CD4-positive, alpha-beta T cell treated with Interleukin-17A for 4 hours (primary cell): ENCODE measurements around the gene EPB41.
"Not testable (repeated sequence)": the region's sequence is repeated elsewhere in the genome, so short reads cannot be mapped to it uniquely, and the experiment has no call there.

ENCODE experiments used
- DNase-seq: peaks from one replicate; pipeline ENCODE4 v3.0.0-alpha.2; 2020; ENCODE audit warnings: mixed read lengths

The EPB41 gene

DNA sequence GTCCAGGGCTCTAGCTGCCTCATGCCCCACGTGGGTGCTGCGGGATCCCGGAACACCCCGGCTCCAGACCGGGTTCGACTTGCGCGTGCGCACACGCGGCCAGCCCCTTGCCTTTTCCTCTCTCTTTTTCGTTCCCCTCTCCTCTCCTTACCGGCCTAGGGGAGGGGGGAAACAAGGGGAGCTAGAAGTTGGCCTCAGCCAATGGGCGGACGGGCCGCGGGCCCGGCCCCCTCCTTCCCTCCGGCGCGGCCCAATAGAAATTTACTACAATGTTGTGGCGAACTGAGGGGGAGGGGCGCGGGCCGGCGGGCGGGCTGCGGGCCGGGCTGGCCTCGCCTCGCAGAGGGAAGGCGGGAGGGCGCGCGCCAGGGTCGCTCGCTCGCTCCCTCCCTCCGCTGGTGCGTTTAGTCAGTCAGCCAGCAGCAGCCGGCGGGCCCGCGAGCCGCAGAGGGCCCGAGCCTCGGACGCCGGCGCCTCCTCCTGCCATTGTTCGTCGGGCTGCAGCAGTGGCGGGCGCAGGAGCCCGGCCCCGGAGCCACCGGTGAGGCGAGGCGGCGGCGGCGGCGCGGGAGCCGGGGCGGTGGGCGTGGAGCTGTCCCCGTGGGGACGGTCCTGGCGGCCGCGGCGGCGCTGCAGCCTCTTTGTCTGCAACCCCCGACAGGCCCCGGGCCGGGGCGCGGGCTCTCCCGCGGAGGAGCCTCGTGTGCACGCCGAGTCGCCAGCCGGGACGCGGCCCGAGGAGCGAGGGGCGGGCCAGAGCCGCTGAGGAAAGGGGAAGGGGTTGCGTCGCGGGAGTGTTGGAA is at the start of gene EPB41:
TSS of gene EPB41 (plus strand) at position 342 of the 803 bp plus-strand sequence. CDS start 72,869 bp downstream, outside the sequence.
- peak; percentile 98 for DNase-seq

GRCh38 chr1:28864695-28865094 is 49.7 kb upstream of the EPB41 start:
- DNase-seq, result no peak

GRCh38 chr1:28865997-28866650 is 48.2 kb upstream of the EPB41 start:
- no peak for DNase-seq

- DNase-seq, result no peak
These were observed 46.5 kb upstream of the EPB41 start for GRCh38 chr1:28867850-28868249.

DNA sequence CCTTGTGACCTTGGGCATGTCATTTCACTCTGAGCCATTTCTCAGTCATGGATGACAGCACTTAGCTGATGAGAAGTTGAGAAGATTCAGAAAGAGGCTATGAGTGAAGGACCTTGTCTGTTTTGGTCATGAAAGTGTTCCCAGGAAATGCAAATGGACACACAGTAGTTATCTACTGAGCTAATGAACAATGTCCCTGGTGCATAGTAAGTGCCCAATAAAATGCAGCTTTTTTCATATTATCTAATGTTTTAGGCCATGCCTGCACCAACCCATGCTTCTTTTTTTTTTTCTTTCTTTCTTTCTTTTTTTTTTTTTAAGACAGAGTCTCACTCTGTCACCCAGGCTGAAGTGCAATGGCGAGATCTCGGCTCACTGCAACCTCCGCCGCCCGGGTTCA is 44.4 kb upstream of the EPB41 start:
- no peak for DNase-seq

DNA sequence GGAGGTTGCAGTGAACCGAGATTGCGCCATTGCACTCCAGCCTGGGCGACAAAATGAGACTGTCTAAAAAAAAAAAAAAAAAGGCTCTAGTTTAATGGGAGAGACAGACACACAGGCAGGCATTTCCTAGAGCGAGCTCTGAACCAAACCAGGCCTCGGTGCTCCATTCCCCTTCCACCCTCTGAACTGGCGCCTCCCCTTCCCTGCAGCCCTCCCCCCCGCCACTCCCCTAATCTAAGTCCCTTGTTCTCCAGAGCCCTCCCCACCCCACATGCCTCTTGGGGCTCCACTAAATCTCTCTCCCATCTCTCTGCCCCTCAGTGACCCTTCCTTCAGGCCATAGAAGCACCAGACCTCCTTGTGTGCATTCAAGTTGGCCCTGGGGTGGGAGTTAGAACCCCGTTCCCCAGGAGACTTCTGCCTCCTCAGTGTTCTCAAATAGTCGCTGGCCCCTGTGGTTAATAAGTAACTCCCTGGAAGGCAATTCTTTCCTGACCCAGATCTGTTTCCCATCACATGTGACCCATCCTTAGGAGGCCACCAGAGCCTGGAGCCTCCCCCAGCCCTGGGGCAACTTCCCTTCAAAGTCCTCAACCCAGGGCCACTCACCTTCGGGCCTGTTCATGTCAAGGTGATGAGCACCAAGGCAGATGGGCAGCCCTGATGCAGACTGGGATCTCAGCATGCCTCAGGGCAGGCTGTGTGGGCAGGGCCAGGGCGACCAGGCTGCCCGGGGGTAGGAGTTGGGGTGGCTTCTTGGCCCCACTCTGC is 42.6 kb upstream of the EPB41 start:
- DNase-seq, result no peak

DNA sequence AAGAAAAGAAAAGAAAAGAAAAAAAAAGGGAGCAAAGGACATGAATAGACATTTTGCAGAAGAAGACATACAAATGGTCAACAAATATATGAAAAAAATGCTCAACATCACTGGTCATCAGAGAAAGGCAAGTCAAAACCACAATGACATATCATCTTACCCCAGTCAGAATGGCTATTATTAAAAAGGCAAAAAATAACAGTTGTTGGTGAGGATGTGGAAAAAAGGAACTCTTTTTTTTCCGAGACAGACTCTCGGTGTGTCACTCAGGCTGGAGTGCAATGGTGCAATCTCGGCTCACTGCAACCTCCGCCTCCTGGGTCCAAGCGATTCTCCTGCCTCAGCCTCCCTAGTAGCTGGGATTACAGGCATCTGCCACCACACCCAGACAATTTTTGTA is 39.2 kb upstream of the EPB41 start:
- not testable (repeated sequence) for DNase-seq

- peak; percentile 86 for DNase-seq
These were observed 37.1 kb upstream of the EPB41 start for GRCh38 chr1:28877132-28877781.

DNA sequence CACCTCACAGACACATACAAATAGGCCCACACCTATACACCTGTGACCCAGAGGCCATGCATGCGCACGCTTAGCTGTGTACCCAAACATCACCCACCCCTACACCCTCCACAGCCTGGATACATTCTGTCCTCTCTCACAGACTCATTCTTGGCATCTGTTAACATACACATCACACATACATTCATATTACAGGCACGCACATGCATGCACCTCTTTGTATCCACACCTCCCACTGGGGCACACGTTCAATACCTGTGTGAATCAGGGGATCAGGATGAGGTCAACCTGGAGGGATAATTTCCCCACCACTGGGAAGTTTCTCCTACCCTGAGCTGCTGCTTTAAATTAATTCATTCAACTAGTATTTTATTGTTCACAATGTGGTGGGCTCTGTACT is 35.6 kb upstream of the EPB41 start:
- no peak for DNase-seq

DNA sequence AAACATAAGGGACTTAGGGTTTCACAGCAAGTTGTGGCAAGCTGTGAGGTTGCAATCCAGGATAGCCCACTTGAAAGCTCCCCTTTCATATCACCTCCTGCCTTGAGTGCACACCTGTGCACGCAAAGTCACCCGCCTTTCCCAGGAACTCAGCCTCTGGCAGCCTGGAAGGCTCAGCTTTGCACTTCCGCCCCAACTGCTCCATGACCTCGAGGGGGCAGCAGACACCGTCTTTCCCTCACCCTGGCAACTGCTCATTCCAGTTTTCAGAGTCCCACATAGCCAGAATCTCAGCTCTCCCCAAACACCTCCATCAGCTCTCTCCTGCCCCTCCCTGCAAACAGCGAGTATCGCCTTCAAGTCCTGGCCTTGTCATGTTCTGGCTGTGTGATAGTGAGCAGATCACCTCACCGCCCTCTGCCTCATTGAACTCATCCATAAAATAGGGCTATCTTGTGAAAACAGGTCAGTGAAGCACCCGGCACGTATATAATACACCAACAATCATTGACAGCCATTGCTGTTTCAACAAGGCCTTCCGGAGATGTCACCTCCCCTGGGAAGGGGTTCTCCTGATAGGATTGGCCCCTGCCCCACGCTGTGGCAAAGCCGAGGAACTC is 32.2 kb upstream of the EPB41 start:
- DNase-seq, result peak; percentile 86

GRCh38 chr1:28883242-28883616 is 31.1 kb upstream of the EPB41 start:
- no peak for DNase-seq

DNA sequence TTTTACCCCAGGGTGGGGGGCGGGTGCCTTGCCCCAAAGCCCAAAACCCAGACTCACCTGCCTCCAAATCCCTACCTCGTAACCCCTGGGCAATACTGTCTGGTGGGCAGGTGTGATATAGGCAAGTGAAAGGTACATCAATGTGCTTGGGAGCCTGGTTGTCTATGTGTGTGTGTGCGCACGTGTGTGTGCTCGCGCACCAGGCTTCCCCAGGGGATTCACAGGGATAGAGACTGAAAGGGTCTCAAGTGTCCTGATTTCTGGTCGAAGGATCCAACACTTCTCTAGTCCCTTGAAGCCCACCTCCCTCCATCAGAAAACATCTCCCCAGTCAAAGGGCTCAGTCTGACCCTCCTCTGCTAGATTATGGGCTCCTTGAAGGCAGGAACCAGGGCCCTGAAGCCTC is 28.9 kb upstream of the EPB41 start:
- DNase-seq, result peak; percentile 7

DNA sequence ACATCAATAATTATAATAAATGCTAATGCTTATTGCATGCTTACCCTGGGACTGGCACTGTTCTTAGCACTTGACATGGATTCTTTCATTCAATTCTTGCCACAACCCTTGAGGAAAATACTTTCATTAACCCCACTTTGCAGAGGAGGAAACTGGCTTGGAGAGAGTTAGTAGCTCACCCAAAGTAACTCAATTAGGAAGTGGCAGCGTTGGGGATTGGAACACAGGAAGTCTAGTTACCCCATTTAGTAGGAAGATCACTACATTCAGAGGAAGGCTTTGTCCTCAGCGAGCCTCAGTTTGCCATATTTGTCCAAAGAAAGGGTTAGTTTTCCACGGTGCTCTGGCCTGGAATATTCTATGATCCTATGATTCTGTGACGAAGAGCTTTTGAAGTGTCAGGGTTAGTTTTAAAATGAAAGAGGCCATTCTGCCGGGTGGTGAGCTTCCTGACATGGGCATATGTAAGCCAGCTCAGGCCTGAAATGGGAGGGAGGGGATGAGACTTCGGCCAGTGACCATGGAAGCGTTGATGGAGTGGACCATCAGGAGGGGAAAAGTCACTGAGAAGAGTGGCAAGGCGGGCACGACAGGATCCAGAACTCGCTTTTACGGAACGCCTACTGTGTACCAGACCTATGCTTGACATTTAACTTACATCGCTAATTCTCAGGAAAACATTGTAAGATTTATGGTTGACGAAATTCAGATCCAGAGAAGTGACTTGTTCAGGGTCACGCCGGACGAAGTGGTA is 28.2 kb upstream of the EPB41 start:
- DNase-seq, result no peak

DNA sequence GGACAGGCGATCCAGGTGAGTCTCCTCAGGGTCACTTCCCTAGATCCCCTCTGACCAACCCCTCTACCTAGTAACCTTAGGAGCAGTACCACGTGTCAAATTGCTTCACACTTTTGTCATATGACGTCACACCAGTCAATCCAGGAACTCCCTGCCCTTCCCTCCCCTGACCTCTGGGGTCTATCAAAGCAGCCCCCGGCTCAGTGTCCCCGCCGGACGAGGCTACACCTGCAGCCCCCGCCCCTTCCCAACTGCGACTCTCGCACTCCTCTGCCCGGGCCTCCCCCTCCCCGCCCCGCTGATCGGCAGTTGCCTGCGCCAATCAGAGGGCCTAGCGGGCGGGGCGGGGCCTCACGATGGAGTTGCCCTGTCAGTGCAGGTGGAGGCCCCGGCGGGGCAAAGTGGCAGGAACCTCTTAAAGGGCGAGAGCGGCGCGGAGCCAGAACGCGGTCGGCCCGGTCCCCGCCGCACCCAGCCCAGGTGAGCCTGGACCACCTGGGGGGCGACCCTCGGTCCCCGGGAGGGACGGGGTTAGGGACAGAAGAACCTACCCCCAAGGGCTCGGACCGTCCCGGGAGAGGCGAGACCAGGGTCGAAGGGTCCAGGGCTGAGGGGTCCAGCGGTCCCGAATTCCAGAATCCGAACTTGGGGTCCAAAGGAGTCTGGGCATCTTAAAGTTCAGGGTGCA is 27.5 kb upstream of the EPB41 start:
- peak; percentile 93 for DNase-seq

DNA sequence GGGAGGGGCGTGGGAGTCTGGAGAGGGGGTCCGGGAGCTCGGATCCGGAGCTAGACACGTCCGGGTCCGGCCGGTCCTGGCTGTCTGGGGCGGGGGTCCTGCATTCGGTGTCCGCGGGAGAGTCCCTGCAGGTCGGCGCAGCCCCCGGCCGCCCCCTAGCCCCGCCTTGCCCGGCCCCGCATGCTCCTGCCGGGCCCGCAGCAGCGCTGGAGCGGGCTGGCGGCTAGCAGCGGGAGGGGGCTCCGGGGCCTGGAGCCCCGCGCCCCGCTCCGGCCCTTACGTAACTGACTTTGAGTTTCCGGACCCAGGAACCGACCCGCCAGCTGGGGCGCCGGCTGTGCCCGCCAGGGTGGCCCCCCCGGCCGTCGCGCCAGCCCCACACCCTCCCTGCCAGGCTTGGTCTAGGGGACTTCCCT is 26.9 kb upstream of the EPB41 start:
- peak; percentile 71 for DNase-seq

- peak; percentile 11 for DNase-seq
These were observed 26.3 kb upstream of the EPB41 start for GRCh38 chr1:28887835-28888682.

- no peak for DNase-seq
These were observed 25.5 kb upstream of the EPB41 start for GRCh38 chr1:28888915-28889314.

DNA sequence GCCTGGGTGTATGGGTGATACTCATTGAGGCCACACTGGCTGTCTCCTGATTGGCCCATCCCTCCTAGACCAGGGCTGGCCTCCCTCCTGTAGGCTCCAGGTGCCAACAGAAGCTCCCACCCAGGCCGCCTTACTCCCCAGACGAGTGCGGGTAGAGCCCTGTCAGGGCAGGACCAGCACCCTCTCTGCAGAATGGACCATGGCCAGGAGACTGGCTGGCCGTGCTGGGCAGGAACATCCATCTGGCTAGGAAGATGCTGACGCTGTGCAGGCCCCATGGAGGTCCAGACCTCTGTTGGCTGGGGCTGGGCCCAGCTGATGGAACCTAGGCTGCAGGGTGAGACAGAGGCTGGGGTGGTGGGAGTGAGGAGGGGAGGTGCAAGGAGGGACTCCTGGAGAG is 25.0 kb upstream of the EPB41 start:
- DNase-seq, result no peak

- no peak for DNase-seq
These were observed 23.9 kb upstream of the EPB41 start for GRCh38 chr1:28890435-28890834.

DNA sequence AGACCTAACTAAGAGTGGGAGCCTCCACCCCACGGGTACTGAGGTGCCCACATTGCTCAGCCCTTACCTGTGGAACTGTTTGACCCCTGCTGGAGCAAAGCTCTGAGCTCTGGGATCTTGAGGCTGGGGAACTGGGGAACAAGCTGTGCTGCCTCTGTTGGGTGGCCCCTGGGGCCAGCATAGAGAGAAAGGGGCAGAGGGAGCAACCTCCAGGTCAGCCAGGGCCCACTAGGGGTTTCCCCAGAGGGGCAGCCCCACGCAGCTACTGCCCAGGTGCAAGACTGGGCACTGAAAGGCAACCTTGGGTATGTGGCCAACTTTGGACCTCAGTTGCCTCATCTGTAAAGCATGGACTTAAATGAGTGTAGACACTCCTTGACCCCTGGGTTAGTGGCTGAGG is 23.5 kb upstream of the EPB41 start:
- no peak for DNase-seq
